K562 (cell line): Measurements from ENCODE around the gene LCE7A. TPM values are rescaled to one million over a fixed set of nuclear protein-coding genes. Genes with fewer than 3 reads are reported as not detected.

Source experiments
- ATAC-seq: fragments of 200-7000 bp; cut with Tn5 transposase; 3 replicates; pipeline ENCODE4 v1.9.1; 2020; ENCODE audit warnings: moderate library complexity
- BruUV-seq: library from RNA; stranded (reverse); fragments of 400-500 nt; replicated peaks from 2 replicates; lab custom pipeline; 2021; lab: Mats Ljungman, UMichigan
- CTCF ChIA-PET: fragments of 300-600 bp; formaldehyde crosslinking; extraction: SDS; loops from one replicate; lab custom pipeline; 2021; ENCODE audit warnings: low intra/inter-chr PET ratio; lab: Yijun Ruan, JAX
- POLR2A ChIA-PET: fragments of 300-600, 350-650 bp; sonication (Branson Sonifier 250); formaldehyde crosslinking; extraction: SDS; loops from one replicate; lab custom pipeline; 2021; ENCODE audit warnings: antibody characterized with exemption, inconsistent platforms; lab: Yijun Ruan, JAX
- DNase-seq, 4 experiments: peaks; one replicate each; pipeline versions ENCODE4 v3.0.0 to v3.0.0-alpha.2; 2011 to 2018; ENCODE audit warnings: low spot score in 3 of 4, mixed read lengths in 3 of 4; ENCODE audit errors: extremely low read depth in 1 of 4
- FAIRE-seq: peaks from 2 replicates; lab custom pipeline; 2011; peaks lifted over from hg19 to GRCh38; lab: Jason Lieb, UNC
- H2AFZ ChIP-seq: 2 replicates; pipeline ENCODE4 v1.6.0; 2011; ENCODE audit warnings: low read depth, low read length, control low read depth, inconsistent platforms
- H3K27ac ChIP-seq: fragments of 200-600 bp; 3 replicates; pipeline ENCODE4 v1.8.0; 2011; ENCODE audit warnings: low read depth, mild to moderate bottlenecking, control low read depth, inconsistent platforms, low read length, moderate library complexity, mixed read lengths; ENCODE audit errors: extremely low read depth
- H3K27me3 ChIP-seq, 2 experiments: fragments of 300-600 bp in 1 of 2; 2 replicates in 1 of 2; 3 replicates in 1 of 2; pipeline versions ENCODE4 v1.6.0 to v1.8.0; 2011; ENCODE audit warnings: inconsistent platforms in 2 of 2, low read length in 2 of 2, mild to moderate bottlenecking in 1 of 2, mixed read lengths in 1 of 2, moderate library complexity in 1 of 2; ENCODE audit not compliant: control insufficient read depth in 2 of 2, insufficient read depth in 2 of 2
- H3K36me3 ChIP-seq: fragments of 300-600 bp; 3 replicates; pipeline ENCODE4 v1.8.0; 2011; ENCODE audit warnings: mild to moderate bottlenecking, low read length, inconsistent platforms; ENCODE audit not compliant: control insufficient read depth, insufficient read depth
- H3K4me1 ChIP-seq, 2 experiments: fragments of 200-600 bp in 1 of 2; replicated peaks in 1 of 2; 2 replicates in 1 of 2; 3 replicates in 1 of 2; pipeline versions ENCODE4 v1.5.1 to v1.8.0; 2011; ENCODE audit warnings: inconsistent platforms in 2 of 2, low read length in 2 of 2, mild to moderate bottlenecking in 1 of 2, mixed read lengths in 1 of 2, moderate library complexity in 1 of 2; ENCODE audit not compliant: control insufficient read depth in 2 of 2, insufficient read depth in 2 of 2
- H3K4me2 ChIP-seq: 2 replicates; pipeline ENCODE4 v1.6.1; 2011; ENCODE audit warnings: low read length, control low read depth, inconsistent platforms, mixed read lengths; ENCODE audit not compliant: insufficient read depth
- H3K4me3 ChIP-seq: fragments of 200-600 bp; sonication (generic), shearing (Covaris generic); 2 replicates; pipeline ENCODE4 v1.5.1; 2016; ENCODE audit warnings: control low read depth, inconsistent platforms
- H3K79me2 ChIP-seq: fragments of 200-600 bp; 3 replicates; pipeline ENCODE4 v1.8.0; 2011; ENCODE audit warnings: low read length, inconsistent platforms; ENCODE audit not compliant: control insufficient read depth, insufficient read depth
- H3K9ac ChIP-seq, 2 experiments: 2 replicates each; pipeline versions ENCODE4 v1.6.0 to v1.6.1; 2011; ENCODE audit warnings: low read depth in 2 of 2, low read length in 2 of 2, control low read depth in 1 of 2, inconsistent platforms in 1 of 2, mild to moderate bottlenecking in 1 of 2, mixed read lengths in 1 of 2; ENCODE audit not compliant: insufficient read depth in 1 of 2
- H3K9me1 ChIP-seq: one replicate; pipeline ENCODE4 v1.6.0; 2011; ENCODE audit warnings: inconsistent platforms, mild to moderate bottlenecking, low read length, moderate library complexity; ENCODE audit not compliant: control insufficient read depth, insufficient read depth
- H3K9me3 ChIP-seq: replicated peaks from 2 replicates; pipeline ENCODE4 v1.5.1; 2011; ENCODE audit warnings: low read depth, low read length, inconsistent platforms; ENCODE audit not compliant: control insufficient read depth, insufficient read depth
- H4K20me1 ChIP-seq: replicated peaks from 2 replicates; pipeline ENCODE4 v1.6.1; 2011; ENCODE audit warnings: low read length, inconsistent platforms, mixed read lengths; ENCODE audit not compliant: control insufficient read depth, insufficient read depth
- BRD9 ChIP-seq: fragments of 450-650 bp; IDR thresholded peaks from 2 replicates; pipeline ENCODE4 v1.6.1; 2018; ENCODE audit warnings: low read depth; ENCODE audit not compliant: partially characterized antibody
- CBFA2T3 ChIP-seq: fragments of 450-650 bp; IDR thresholded peaks from 2 replicates; pipeline ENCODE4 v1.6.1; 2017
- GATAD2B ChIP-seq: fragments of 450-650 bp; IDR thresholded peaks from 2 replicates; pipeline ENCODE4 v1.6.1; 2017; ENCODE audit warnings: mild to moderate bottlenecking, borderline replicate concordance
- JUND ChIP-seq, 2 experiments: IDR thresholded peaks; 2 replicates in 1 of 2; 3 replicates in 1 of 2; pipeline ENCODE4 v1.6.1; 2011; ENCODE audit warnings: borderline replicate concordance in 2 of 2, low read depth in 2 of 2, low read length in 2 of 2, improper control_type of control experiment in 1 of 2, missing biosample characterization in 1 of 2, missing genetic modification characterization in 1 of 2, missing genetic modification reagents in 1 of 2
- KDM5B ChIP-seq: fragments of 200-600 bp; sonication (generic); IDR thresholded peaks from 2 replicates; pipeline ENCODE4 v1.6.1; 2012; ENCODE audit warnings: low read depth, mild to moderate bottlenecking, moderate library complexity, low read length, control low read depth, inconsistent platforms; ENCODE audit not compliant: insufficient replicate concordance
- KHSRP ChIP-seq: fragments of 450-650 bp; IDR thresholded peaks from 2 replicates; pipeline ENCODE4 v1.6.1; 2017
- NFXL1 ChIP-seq: fragments of 450-650 bp; formaldehyde crosslinking; IDR thresholded peaks from 2 replicates; pipeline ENCODE4 v1.4.0; 2021; ENCODE audit warnings: mild to moderate bottlenecking
- PML ChIP-seq: IDR thresholded peaks from 2 replicates; pipeline ENCODE4 v1.6.1; 2012; ENCODE audit warnings: low read length, inconsistent platforms
- SMARCB1 ChIP-seq: IDR thresholded peaks from 2 replicates; pipeline ENCODE4 v1.6.1; 2011; ENCODE audit warnings: improper control_type of control experiment, low read depth; ENCODE audit not compliant: insufficient read length
- XRCC5 ChIP-seq: fragments of 200-400 bp; formaldehyde crosslinking; IDR thresholded peaks from 2 replicates; pipeline ENCODE4 v1.6.1; 2017; ENCODE audit warnings: low read depth, mild to moderate bottlenecking, low read length
- ZFP30 ChIP-seq: fragments of 250-450 bp; sonication (Bioruptor Pico); IDR thresholded peaks from 2 replicates; pipeline ENCODE4 v1.8.0; 2022; ENCODE audit warnings: moderate library complexity, mild to moderate bottlenecking, inconsistent platforms, borderline replicate concordance
- ZNF253 ChIP-seq: fragments of 250-450 bp; sonication (Bioruptor Pico); conservative IDR thresholded peaks from 2 replicates; pipeline ENCODE4 v1.6.1; 2021; ENCODE audit warnings: mild to moderate bottlenecking
- WGBS: fragments of 100-300 bp; shearing (Covaris generic); methylation state at CpG from one replicate; pipeline ENCODE4 v1.1.6; 2016; ENCODE audit warnings: low coverage, mixed read lengths; ENCODE audit not compliant: insufficient coverage; ENCODE audit errors: missing lambda C conversion rate; 5-methylcytosine and 5-hydroxymethylcytosine counted together
- in situ Hi-C: fragments of 300-500 bp; cut with MboI; formaldehyde crosslinking; loops from 4 replicates; pipeline ENCODE4 v1.15.0; 2018; ENCODE audit warnings: inconsistent platforms, mixed read lengths
- intact Hi-C: fragments of 100-400 bp; cut with micrococcal nuclease; formaldehyde crosslinking; loops from 2 replicates; pipeline ENCODE4 v1.14.2; 2022
- polyA plus RNA-seq, 8 experiments: library from polyadenylated mRNA; depleted of rRNA in 4 of 8; stranded (reverse) in 5 of 8; unstranded in 3 of 8; fragments of >200 nt; fragmentation: Nextera tagmentation in 2 of 8; fragmentation: Illumina TruSeq in 1 of 8; extraction: Ambion mirVana in 2 of 8; extraction: Trizol in 1 of 8; gene quantifications; 2 replicates each; pipeline versions ENCODE4 v1.2.1 to v1.2.3, GENCODE V29; 2011 to 2014; ENCODE audit warnings: inconsistent platforms in 1 of 8, missing spikeins in 1 of 8
- total RNA-seq, 7 experiments: library from RNA; depleted of rRNA in 6 of 7; stranded (reverse); fragments of >200 nt in 6 of 7; fragmentation: Illumina TruSeq in 2 of 7; extraction: Trizol in 2 of 7; gene quantifications; 2 replicates each; pipeline versions ENCODE4 v1.2.1 to v1.2.3, GENCODE V29; 2011 to 2021; ENCODE audit warnings: low replicate concordance in 1 of 7
- TF ChIP-seq, protein P1 (sequence below): fragments of 250-450 bp; sonication (Bioruptor Pico); IDR thresholded peaks from 2 replicates; pipeline ENCODE4 v1.4.0; 2020; ENCODE audit warnings: borderline replicate concordance

The LCE7A gene
- total and polyA plus RNA-seq, 9 of the 15 experiments (the other 6 are each of a cell fraction or from before 2014, with no cell fraction given) = not detected

DNA sequence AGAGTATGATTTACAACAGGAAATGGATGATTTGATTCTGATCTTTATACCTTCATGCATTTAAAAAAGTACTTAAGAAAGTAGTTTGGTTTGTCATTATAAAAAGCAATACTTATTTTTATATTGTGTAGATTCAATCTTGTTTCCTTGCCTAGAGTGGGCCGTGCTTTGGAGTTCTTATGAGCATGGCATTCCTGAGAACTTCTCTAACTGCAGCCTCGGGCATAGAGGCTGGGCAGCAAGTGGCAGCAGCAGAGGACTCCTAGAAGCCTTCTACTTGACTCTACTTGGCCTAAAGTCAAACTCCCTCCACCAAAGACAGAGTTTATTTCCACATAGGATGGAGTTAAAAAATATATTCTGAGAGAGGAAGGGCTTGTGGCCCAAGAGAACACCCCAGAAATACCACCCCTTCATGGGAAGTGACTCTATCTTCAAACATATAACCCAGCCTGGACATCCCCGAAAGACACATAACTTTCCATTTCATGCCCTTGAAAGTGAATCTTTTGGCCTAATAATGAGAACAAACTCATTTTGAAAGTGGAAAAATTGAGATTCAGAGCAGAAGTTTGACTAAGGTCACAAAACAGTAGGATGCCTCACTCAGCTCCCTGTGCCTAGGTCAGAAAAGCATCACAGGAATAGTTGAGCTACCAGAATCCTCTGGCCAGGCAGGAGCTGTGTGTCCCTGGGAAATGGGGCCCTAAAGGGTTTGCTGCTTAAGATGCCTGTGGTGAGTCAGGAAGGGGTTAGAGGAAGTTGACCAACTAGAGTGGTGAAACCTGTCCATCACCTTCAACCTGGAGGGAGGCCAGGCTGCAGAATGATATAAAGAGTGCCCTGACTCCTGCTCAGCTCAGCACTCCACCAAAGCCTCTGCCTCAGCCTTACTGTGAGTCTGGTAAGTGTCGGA is 48.1 kb downstream of the LCE7A start, which contains the start of gene IVL:
IVL (plus strand) TSS at position 861 of the 916 bp plus-strand sequence. CDS start 1,252 bp downstream, outside the sequence.
- peaks cover 0 to 4% of the 10 kb centered on the region in 2 experiments; a peak in 1 of 5 replicates for H3K27me3 ChIP-seq
- intact Hi-C loops (no loop called here), in situ Hi-C loops (no loop called here)
- no peak for FAIRE-seq
- BruUV-seq = no TSS peak
- H3K9me3 ChIP-seq = no peaks in the 10 kb centered on the region
- no peak within 1 kb of the TSS for H3K4me3 ChIP-seq
- H3K9ac ChIP-seq = no peak within 1 kb of the TSS
- no peak for ATAC-seq
- H3K79me2 ChIP-seq = no peaks in the 10 kb centered on the region
- no peaks in the 10 kb centered on the region for H3K9me1 ChIP-seq
- POLR2A ChIA-PET = interaction anchor here (1.2 kb wide), 1 partner anchor 9 kb away, joined by 3 read pairs; no protein-coding TSS in a partner anchor
- H2AFZ ChIP-seq = no peak within 1 kb of the TSS
- no peak within 1 kb of the TSS for H3K4me2 ChIP-seq
- no peaks in the 10 kb centered on the region for H4K20me1 ChIP-seq
- DNase-seq = no peak
- CTCF ChIA-PET = no interaction called here
- H3K4me1 ChIP-seq = no peaks in the 10 kb centered on the region
- no peak within 1 kb of the TSS for H3K27ac ChIP-seq
- H3K36me3 ChIP-seq = no peaks in the 10 kb centered on the region
- WGBS = 0% methylated on average over 4 of the region's 4 CpGs
- TF ChIP-seq CBFA2T3 = no peak
- no peak for TF ChIP-seq ZNF253 (CRISPR knock-in tag)
- no peak for TF ChIP-seq SMARCB1
- no peak for TF ChIP-seq KDM5B
- no peak for TF ChIP-seq KHSRP
- no peak for TF ChIP-seq GATAD2B
- no peak for TF ChIP-seq ZFP30 (CRISPR knock-in tag)
- TF ChIP-seq JUND (IDR thresholded peaks at IDR 0.05; ENCODE audit: borderline replicate concordance, low read depth, low read length) = no peak
- TF ChIP-seq JUND (tag; IDR thresholded peaks at IDR 0.05; ENCODE audit: borderline replicate concordance, low read depth, low read length) = no peak
- TF ChIP-seq PML = no peak
- TF ChIP-seq, protein P1, sequence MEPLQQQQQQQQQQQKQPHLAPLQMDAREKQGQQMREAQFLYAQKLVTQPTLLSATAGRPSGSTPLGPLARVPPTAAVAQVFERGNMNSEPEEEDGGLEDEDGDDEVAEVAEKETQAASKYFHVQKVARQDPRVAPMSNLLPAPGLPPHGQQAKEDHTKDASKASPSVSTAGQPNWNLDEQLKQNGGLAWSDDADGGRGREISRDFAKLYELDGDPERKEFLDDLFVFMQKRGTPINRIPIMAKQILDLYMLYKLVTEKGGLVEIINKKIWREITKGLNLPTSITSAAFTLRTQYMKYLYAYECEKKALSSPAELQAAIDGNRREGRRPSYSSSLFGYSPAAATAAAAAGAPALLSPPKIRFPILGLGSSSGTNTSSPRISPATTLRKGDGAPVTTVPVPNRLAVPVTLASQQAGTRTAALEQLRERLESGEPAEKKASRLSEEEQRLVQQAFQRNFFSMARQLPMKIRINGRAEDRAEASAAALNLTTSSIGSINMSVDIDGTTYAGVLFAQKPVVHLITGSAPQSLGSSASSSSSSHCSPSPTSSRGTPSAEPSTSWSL = no peak
- TF ChIP-seq BRD9 = no peak
- TF ChIP-seq NFXL1 (CRISPR knock-in tag) = no peak
- no peak for TF ChIP-seq XRCC5
